ENCODE results near the gene CACNB4. TPM values are rescaled to one million over a fixed set of nuclear protein-coding genes. Genes with fewer than 3 reads are reported as not detected.

Gene CACNB4
- total RNA-seq, 4 donors from 2014 or later, result 3.5 to 4.8 (median 4.3) TPM

DNA sequence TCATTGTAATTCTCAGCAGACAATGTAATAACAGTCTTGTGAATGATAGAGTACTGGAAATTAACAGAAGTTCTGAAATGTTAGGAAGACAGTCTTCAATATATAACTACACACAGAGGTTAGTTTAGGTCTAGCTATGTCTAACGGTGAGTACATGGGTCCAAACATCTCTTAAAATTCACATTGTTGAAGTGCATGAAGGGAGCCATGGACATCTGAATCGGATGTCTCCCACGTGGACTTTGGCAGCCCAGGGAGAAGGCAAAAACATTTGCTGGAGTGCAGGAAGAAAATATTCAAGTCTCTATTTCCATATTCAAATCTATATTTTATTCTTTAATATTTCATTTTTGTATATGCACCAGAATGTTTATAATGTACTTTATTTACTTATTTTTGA, 34.8 kb downstream of the CACNB4 start:
- H3K9me3 ChIP-seq, result peaks cover 0 to under 1% (median 0%) of the 10 kb centered on the region in 4 donors
- H3K4me3 ChIP-seq, result no peak overlapping the region
- no peaks in the 10 kb centered on the region for H3K36me3 ChIP-seq
- peaks cover 0 to 18% (median 0%) of the 10 kb centered on the region in 4 donors for H3K4me1 ChIP-seq
- H3K27ac ChIP-seq, result no peak overlapping the region
- DNase-seq (ENCODE audit: low spot score in 2 of 2), result no peak
- 37 to 55% methylated on average over 3 of the region's 3 CpGs for WGBS, 2 donors
- no peaks in the 10 kb centered on the region for H3K27me3 ChIP-seq
- TF ChIP-seq POLR2A (IDR thresholded peaks at IDR 0.05) (no peak), EP300 (IDR thresholded peaks at IDR 0.05) (no peak)
- TF ChIP-seq, protein P1, sequence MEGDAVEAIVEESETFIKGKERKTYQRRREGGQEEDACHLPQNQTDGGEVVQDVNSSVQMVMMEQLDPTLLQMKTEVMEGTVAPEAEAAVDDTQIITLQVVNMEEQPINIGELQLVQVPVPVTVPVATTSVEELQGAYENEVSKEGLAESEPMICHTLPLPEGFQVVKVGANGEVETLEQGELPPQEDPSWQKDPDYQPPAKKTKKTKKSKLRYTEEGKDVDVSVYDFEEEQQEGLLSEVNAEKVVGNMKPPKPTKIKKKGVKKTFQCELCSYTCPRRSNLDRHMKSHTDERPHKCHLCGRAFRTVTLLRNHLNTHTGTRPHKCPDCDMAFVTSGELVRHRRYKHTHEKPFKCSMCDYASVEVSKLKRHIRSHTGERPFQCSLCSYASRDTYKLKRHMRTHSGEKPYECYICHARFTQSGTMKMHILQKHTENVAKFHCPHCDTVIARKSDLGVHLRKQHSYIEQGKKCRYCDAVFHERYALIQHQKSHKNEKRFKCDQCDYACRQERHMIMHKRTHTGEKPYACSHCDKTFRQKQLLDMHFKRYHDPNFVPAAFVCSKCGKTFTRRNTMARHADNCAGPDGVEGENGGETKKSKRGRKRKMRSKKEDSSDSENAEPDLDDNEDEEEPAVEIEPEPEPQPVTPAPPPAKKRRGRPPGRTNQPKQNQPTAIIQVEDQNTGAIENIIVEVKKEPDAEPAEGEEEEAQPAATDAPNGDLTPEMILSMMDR (IDR thresholded peaks at IDR 0.05), result no peak

DNA sequence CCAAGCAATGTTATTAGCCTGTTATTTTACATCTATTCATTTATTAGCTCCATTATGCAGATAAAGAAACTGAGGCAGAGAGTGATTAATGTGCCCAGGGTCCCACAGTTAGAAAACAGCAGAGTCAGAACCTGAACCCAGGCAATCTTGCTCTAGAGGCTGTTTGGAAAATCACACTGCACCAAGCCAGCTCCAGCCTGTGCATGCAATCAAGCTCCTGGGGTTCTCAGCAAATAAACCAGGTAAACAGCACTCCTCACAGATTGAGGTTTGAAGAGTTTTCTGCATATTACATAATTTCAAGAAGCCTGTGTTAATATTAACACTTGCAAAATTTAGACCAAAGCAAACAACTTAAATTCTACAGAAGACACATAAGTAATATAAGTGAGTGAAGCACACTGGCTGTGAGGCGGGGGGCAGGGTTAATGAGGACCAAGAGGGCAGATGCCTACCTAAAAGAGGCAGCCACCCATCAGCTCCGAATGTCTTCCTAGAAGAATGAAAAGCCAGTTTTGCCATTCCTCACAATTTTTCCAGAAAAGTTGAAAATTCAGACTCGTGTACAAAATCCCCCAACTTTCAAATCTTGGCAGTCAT, 35.4 kb downstream of the CACNB4 start:
- no peak for DNase-seq (ENCODE audit: low spot score in 2 of 2)
- Histone ChIP-seq H3K4me3 (no peak overlapping the region), H3K27ac (no peak overlapping the region), H3K36me3 (no peaks in the 10 kb centered on the region), H3K4me1 (peaks cover 0 to 18% (median 0%) of the 10 kb centered on the region in 4 donors), H3K9me3 (peaks cover 0 to 7% (median 0%) of the 10 kb centered on the region in 4 donors), H3K27me3 (no peaks in the 10 kb centered on the region)
- 36 to 40% methylated on average over 3 of the region's 3 CpGs for WGBS, 2 donors
- no peak for TF ChIP-seq POLR2A (IDR thresholded peaks at IDR 0.05)
- TF ChIP-seq, protein P1 (IDR thresholded peaks at IDR 0.05), result no peak

DNA sequence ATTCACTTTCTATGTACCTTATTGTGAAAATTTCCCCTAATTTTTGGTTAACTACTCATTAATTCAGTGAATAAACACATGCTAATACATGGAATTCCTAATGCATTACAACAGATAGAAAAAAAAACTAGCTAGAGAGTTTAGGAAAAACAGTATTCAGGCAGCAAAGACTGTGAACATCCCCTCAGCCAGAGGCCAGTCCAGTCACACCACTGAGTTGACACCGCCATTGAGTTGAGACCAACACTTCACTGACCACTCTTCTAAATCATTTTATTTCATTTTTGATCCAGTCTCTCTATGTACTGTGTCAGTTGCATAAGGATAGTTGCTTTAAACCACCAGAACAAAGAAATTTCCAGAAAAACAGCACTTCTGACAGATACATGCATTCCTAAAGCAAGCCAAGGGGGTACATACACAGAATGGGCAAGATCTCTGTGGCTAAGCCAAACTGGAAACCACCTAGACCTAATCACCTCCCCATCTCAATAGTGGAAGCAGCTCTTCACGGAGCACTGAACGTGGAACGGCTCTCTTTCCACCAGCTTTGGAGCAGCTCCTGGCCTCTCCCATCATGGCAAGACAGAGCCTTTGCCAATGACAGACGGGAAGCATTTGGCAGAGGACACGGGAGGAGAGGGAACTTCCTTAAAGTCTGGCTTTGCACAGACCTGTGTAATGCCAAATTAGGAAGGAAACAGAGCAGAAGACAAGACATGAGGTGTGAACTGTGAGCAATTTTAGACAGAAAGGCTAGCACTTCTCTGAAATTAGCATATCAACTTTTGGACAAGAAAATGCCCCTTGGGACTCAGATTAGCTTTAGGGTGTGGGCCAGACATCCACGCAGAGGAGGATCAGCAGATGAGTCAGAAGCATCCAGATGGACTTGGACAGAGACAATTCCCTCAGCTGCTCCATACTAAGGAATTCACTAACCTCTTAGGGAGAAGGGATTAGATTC, 36.4 kb downstream of the CACNB4 start:
- TF ChIP-seq POLR2A (IDR thresholded peaks at IDR 0.05) (no peak), EP300 (IDR thresholded peaks at IDR 0.05) (peak in 1 of 2 donors; percentile 32)
- TF ChIP-seq, protein P1 (IDR thresholded peaks at IDR 0.05), result no peak
- H3K27me3 ChIP-seq, result no peaks in the 10 kb centered on the region
- H3K9me3 ChIP-seq, result peaks cover 0 to 8% (median 0%) of the 10 kb centered on the region in 4 donors
- WGBS, 2 donors, result 54 to 61% methylated on average over 7 of the region's 7 CpGs
- peak overlapping the region in 1 of 4 donors; percentile 6 for H3K4me3 ChIP-seq
- no peaks in the 10 kb centered on the region for H3K36me3 ChIP-seq
- peaks cover 0 to 18% (median 0%) of the 10 kb centered on the region in 4 donors for H3K4me1 ChIP-seq
- DNase-seq (ENCODE audit: low spot score in 2 of 2), result peak in 1 of 2 donors; percentile 34
- peak overlapping the region in 2 of 4 donors; percentile 39 to 71 for H3K27ac ChIP-seq

DNA sequence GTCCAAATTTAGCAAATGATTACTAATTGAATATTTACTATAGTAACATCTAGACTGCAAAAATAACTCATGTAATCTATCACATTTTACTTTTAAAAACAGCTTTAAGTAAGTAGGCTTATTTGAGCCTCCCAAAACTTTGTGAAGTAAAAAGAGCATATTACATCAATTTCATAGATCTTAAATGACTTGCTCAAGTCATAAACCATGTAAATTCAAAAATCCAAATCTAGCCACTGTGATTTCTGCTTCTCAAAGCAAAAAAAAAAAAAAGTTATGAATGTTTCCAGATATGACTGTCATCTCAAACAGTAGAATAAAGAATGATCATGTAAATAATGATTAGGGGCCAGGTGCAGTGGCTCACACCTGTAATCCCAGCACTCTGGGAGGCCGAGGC, 37.5 kb downstream of the CACNB4 start:
- WGBS, 2 donors, result 100% methylated on average over 1 of the region's 1 CpG
- no peak for DNase-seq (ENCODE audit: low spot score in 2 of 2)
- H3K4me1 ChIP-seq, result peaks cover 0 to 18% (median 0%) of the 10 kb centered on the region in 4 donors
- peaks cover 0 to 8% (median 0%) of the 10 kb centered on the region in 4 donors for H3K9me3 ChIP-seq
- TF ChIP-seq, protein P1 (IDR thresholded peaks at IDR 0.05), result no peak
- TF ChIP-seq POLR2A (IDR thresholded peaks at IDR 0.05), result no peak
- no peak for TF ChIP-seq EP300 (IDR thresholded peaks at IDR 0.05)
- H3K27ac ChIP-seq, result no peak overlapping the region
- H3K36me3 ChIP-seq, result no peaks in the 10 kb centered on the region
- H3K4me3 ChIP-seq, result no peak overlapping the region
- no peaks in the 10 kb centered on the region for H3K27me3 ChIP-seq

DNA sequence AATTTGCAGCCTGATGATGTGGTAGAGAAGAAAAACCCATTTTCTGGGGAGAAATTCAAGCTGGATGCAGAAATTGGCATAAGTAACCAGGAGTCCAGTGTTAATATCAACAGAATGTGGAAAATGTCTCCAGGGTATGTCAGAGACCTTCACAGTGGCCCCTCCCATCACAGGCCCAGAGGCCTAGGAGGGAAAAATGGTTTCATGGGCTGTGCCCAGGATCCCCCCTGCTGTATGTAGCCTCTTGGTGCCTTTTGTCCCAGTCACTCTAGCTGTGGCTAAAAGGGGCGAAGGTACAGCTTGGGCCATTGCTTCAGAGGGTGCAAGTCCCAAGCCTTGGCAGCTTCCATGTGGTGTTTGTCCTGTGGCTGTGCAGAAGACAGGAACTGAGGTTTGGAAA, 40.2 kb downstream of the CACNB4 start:
- 82 to 86% methylated on average over 1 of the region's 1 CpG for WGBS, 2 donors
- no peaks in the 10 kb centered on the region for H3K36me3 ChIP-seq
- H3K4me3 ChIP-seq, result no peak overlapping the region
- DNase-seq (ENCODE audit: low spot score in 2 of 2), result no peak
- H3K9me3 ChIP-seq, result peaks cover 0 to 8% (median 0%) of the 10 kb centered on the region in 4 donors
- peaks cover 0 to 15% (median 0%) of the 10 kb centered on the region in 4 donors for H3K4me1 ChIP-seq
- no peak for TF ChIP-seq POLR2A (IDR thresholded peaks at IDR 0.05)
- no peak for TF ChIP-seq EP300 (IDR thresholded peaks at IDR 0.05)
- TF ChIP-seq, protein P1 (IDR thresholded peaks at IDR 0.05), result no peak
- H3K27me3 ChIP-seq, result no peaks in the 10 kb centered on the region
- H3K27ac ChIP-seq, result no peak overlapping the region

Measured in tibial nerve (tissue), 4 donors.